SK-N-MC (cell line): ENCODE data around the gene MAGI1.

Experiments
- EZH2 ChIP-seq: fragments of 200-600 bp; sonication (generic); IDR thresholded peaks from one replicate; pipeline ENCODE4 v1.6.1; 2017; ENCODE audit warnings: antibody characterized with exemption
- FOXP2 ChIP-seq: optimal IDR thresholded peaks from 2 replicates; pipeline ENCODE3; 2011; ENCODE audit warnings: mild to moderate bottlenecking, moderate library complexity; ENCODE audit not compliant: insufficient read depth; ENCODE audit errors: extremely low read length, control extremely low read depth
- POLR2AphosphoS5 ChIP-seq: IDR thresholded peaks from 2 replicates; pipeline ENCODE4 v1.6.1; 2012; ENCODE audit warnings: mild to moderate bottlenecking, low read depth, low read length, borderline replicate concordance

DNA sequence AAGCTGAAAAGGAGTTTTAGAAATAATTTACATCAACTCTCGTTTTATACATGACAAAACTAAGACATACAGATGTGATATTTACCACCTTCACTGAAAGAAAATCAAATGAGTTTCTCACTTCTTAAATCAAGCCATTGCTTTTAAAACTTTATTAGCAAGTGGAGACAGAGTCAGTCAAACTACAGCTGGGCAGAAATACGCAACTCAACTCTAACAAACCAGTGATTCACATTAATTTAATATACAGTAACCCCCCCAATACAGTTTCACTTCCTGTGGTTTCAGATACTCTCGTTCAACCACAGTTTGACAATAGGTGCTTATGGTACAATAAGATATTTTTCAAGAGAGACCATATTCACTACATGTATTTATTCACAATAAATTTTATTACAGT is 477.1 kb downstream of the MAGI1 start:
- TF ChIP-seq POLR2AphosphoS5 = no peak
- no peak for TF ChIP-seq EZH2
- TF ChIP-seq FOXP2 = no peak
